Progenitor cell of endocrine pancreas (in vitro differentiated cells): Measurements from ENCODE around the gene SLC35F3. TPM values are rescaled to one million over a fixed set of nuclear protein-coding genes. Genes with fewer than 3 reads are reported as not detected.
A peak's percentile ranks its signal among the peaks of the same experiment; 100 is the strongest.

Experiments
- DNase-seq: peaks from one replicate; pipeline ENCODE4 v3.0.0; 2021; ENCODE audit warnings: low spot score; ENCODE audit not compliant: unreplicated experiment
- H3K27ac Mint-ChIP-seq: 2 replicates; pipeline ENCODE4 v1.8.0; 2021; ENCODE audit warnings: mild to moderate bottlenecking, moderate library complexity, mixed read lengths
- H3K27me3 Mint-ChIP-seq: 2 replicates; pipeline ENCODE4 v1.8.0; 2021; ENCODE audit warnings: mixed read lengths
- H3K36me3 Mint-ChIP-seq: 2 replicates; pipeline ENCODE4 v1.8.0; 2022; ENCODE audit warnings: mixed read lengths; ENCODE audit not compliant: insufficient read depth
- H3K4me1 Mint-ChIP-seq: 2 replicates; pipeline ENCODE4 v1.8.0; 2021; ENCODE audit warnings: low read depth, mixed read lengths
- H3K4me3 Mint-ChIP-seq: 2 replicates; pipeline ENCODE4 v1.8.0; 2021; ENCODE audit warnings: low read depth, mild to moderate bottlenecking, moderate library complexity, mixed read lengths
- H3K9me3 Mint-ChIP-seq: 2 replicates; pipeline ENCODE4 v1.8.0; 2021; ENCODE audit warnings: low read depth, mixed read lengths
- total RNA-seq: library from RNA; stranded (reverse); gene quantifications from 2 replicates; pipeline ENCODE4 v1.2.1, GENCODE V29; 2021
- TF ChIP-seq, protein P1 (sequence below): fragments of 200-600 bp; sonication (generic); IDR thresholded peaks from one replicate; pipeline ENCODE4 v1.5.0; 2021; ENCODE audit warnings: antibody characterized with exemption, mild to moderate bottlenecking; ENCODE audit not compliant: unreplicated experiment

The SLC35F3 gene
- total RNA-seq, 1 donor from 2014 or later = 0.74 TPM

GRCh38 chr1:233983811-233984210, 79.3 kb downstream of the SLC35F3 start:
- TF ChIP-seq, protein P1, sequence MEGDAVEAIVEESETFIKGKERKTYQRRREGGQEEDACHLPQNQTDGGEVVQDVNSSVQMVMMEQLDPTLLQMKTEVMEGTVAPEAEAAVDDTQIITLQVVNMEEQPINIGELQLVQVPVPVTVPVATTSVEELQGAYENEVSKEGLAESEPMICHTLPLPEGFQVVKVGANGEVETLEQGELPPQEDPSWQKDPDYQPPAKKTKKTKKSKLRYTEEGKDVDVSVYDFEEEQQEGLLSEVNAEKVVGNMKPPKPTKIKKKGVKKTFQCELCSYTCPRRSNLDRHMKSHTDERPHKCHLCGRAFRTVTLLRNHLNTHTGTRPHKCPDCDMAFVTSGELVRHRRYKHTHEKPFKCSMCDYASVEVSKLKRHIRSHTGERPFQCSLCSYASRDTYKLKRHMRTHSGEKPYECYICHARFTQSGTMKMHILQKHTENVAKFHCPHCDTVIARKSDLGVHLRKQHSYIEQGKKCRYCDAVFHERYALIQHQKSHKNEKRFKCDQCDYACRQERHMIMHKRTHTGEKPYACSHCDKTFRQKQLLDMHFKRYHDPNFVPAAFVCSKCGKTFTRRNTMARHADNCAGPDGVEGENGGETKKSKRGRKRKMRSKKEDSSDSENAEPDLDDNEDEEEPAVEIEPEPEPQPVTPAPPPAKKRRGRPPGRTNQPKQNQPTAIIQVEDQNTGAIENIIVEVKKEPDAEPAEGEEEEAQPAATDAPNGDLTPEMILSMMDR = no peak
- Mint-ChIP-seq H3K4me1 (no peaks in the 10 kb centered on the region), H3K27ac (no peak overlapping the region), H3K27me3 (peaks cover 13% of the 10 kb centered on the region), H3K9me3 (no peaks in the 10 kb centered on the region), H3K36me3 (no peaks in the 10 kb centered on the region), H3K4me3 (no peak overlapping the region)
- no peak for DNase-seq

GRCh38 chr1:233988963-233989696, 84.7 kb downstream of the SLC35F3 start:
- Mint-ChIP-seq H3K27ac (no peak overlapping the region), H3K36me3 (no peaks in the 10 kb centered on the region), H3K4me1 (peaks cover 3% of the 10 kb centered on the region), H3K9me3 (no peaks in the 10 kb centered on the region), H3K4me3 (no peak overlapping the region), H3K27me3 (peaks cover 13% of the 10 kb centered on the region)
- no peak for DNase-seq
- TF ChIP-seq, protein P1 = no peak

GRCh38 chr1:233990486-233990885, 86.0 kb downstream of the SLC35F3 start:
- H3K27ac Mint-ChIP-seq = no peak overlapping the region
- no peak for DNase-seq
- TF ChIP-seq, protein P1 = no peak
- no peaks in the 10 kb centered on the region for H3K9me3 Mint-ChIP-seq
- no peaks in the 10 kb centered on the region for H3K36me3 Mint-ChIP-seq
- H3K4me3 Mint-ChIP-seq = no peak overlapping the region
- H3K27me3 Mint-ChIP-seq = peaks cover 8% of the 10 kb centered on the region
- peaks cover 3% of the 10 kb centered on the region for H3K4me1 Mint-ChIP-seq

DNA sequence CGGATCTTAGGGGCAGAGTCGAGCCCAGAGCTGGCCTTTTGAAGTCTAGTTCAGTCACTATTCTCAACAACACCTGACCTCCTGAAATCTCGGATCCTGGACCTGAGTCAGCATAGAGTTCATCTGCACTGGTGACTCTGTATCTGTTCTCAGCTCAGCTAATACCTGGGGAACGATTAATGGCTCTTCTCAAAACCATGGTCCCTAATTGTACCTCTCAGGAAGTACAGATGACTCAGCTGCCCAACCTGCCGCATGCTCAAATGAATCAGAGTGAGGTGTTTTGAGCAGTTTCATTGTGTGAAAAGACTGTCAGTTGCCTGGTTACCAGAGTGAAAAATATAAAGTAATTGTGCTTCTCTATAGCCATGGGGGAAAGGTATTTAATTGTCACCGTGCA, 89.2 kb downstream of the SLC35F3 start:
- Mint-ChIP-seq H3K4me3 (no peak overlapping the region), H3K9me3 (no peaks in the 10 kb centered on the region), H3K27me3 (no peaks in the 10 kb centered on the region), H3K36me3 (no peaks in the 10 kb centered on the region), H3K27ac (peak overlapping the region; percentile 57), H3K4me1 (peaks cover 3% of the 10 kb centered on the region)
- DNase-seq = no peak
- TF ChIP-seq, protein P1 = no peak

- H3K27me3 Mint-ChIP-seq = no peaks in the 10 kb centered on the region
- no peaks in the 10 kb centered on the region for H3K36me3 Mint-ChIP-seq
- H3K27ac Mint-ChIP-seq = no peak overlapping the region
- H3K4me1 Mint-ChIP-seq = peaks cover 3% of the 10 kb centered on the region
- H3K4me3 Mint-ChIP-seq = no peak overlapping the region
- no peaks in the 10 kb centered on the region for H3K9me3 Mint-ChIP-seq
- no peak for DNase-seq
- TF ChIP-seq, protein P1 = no peak
Observed at GRCh38 chr1:233994112-233994511, 89.6 kb downstream of the SLC35F3 start.
